ENCODE measurements around the gene AFAP1L2.
A peak's percentile ranks its signal among the peaks of the same experiment; 100 is the strongest.

The AFAP1L2 gene

DNA sequence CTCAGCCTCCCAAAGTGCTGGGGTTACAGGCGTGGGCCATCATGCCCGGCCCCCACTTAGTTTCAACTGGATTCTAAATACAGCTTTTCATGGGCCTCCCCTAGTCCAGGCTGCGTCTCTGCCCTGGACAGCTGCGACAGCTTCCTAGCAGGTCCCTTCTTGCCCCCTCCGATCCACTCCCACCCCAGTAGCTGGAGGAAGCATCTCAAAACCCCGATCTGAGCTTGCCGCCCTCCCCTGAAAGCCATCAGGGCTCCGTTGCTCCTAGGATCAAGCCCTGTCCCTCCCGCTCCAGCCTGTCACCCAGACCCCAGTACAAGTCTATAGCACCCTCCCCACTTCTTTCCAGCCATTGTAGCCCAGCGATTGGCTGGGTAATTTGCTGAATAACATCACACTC lies 100.7 kb downstream of the AFAP1L2 start:
- H3K4me3 Mint-ChIP-seq = peak overlapping the region; percentile 90
- H3K27ac Mint-ChIP-seq (ENCODE audit: low read depth) = peak overlapping the region; percentile 13
- DNase-seq (ENCODE audit: low spot score in 2 of 2) (no peak), ATAC-seq (replicated peaks; ENCODE audit: extremely low read depth, poor library complexity, severe bottlenecking) (no peak)
- H3K4me1 Mint-ChIP-seq = peaks cover 14% of the 10 kb centered on the region
- H3K9me3 Mint-ChIP-seq = no peaks in the 10 kb centered on the region
- H3K27me3 Mint-ChIP-seq = no peaks in the 10 kb centered on the region
- H3K36me3 Mint-ChIP-seq (ENCODE audit: insufficient read depth) = peaks cover 3% of the 10 kb centered on the region

DNA sequence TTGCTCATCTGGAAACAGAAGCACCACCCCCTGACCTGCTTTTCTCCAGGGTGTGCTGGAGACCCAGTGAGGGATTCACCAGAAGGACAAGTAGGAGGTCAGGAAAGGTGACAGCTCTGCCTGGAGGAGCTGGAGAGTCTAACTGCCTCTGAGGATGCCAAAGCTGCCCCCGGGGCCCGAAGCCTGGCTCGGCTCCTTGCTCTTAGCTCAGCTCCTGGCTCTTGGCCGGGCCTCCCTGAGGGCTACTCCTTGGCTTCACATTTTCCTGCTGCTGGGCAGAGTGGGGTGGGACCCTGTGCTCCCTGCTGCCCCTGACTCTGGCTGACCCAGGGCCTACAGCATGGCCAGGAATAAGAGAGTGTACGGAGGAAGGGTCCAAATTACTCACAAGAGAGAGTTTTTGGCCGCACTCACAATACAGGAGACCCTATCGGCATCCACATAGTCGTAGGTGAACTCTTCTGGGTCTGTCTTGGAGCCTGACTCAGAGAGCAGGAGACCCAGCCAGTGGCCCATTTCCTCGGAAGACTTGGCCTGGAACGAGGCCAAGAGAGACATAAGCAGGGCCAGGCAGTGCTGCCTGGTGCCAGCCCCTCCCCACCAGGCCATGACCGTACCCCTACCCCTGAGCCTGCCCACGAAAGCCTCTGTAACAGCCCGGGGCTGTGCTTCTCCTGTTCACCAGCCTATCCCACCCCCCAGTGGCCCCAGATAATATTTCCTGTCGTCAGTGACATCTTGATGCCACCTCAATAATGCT lies 102.2 kb downstream of the AFAP1L2 start:
- no peak overlapping the region for H3K4me3 Mint-ChIP-seq
- ATAC-seq (replicated peaks; ENCODE audit: extremely low read depth, poor library complexity, severe bottlenecking) = no peak

DNA sequence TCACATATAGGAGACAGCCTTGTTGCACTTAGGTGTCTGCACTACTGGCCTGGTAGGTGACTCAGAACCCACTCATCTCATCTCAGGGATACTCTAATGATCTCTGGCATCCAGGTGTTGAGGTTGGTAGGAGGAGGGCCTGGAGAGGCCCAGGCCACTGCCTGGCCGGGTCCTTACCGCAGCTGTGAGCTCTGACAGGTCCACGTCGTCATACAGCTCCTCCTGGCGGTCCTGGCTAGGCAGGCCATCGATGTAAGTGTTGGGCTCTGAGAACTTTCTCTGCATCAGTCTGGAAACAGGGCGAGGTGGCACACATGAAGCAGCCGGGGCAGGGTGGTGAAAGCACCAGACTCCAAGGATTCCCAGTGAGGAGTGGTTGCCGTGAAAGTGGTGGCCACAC lies 103.1 kb downstream of the AFAP1L2 start:
- H3K27me3 Mint-ChIP-seq = no peaks in the 10 kb centered on the region
- H3K9me3 Mint-ChIP-seq = peaks cover 2% of the 10 kb centered on the region
- no peak for DNase-seq (ENCODE audit: low spot score in 2 of 2)
- no peak overlapping the region for H3K4me3 Mint-ChIP-seq
- ATAC-seq (replicated peaks; ENCODE audit: extremely low read depth, poor library complexity, severe bottlenecking) = no peak
- H3K27ac Mint-ChIP-seq (ENCODE audit: low read depth) = no peak overlapping the region
- peaks cover 7% of the 10 kb centered on the region for H3K36me3 Mint-ChIP-seq (ENCODE audit: insufficient read depth)
- peaks cover 14% of the 10 kb centered on the region for H3K4me1 Mint-ChIP-seq

More for the DNA sequence above, 102.2 kb downstream of the AFAP1L2 start:
- Mint-ChIP-seq H3K27me3 (no peaks in the 10 kb centered on the region), H3K27ac (ENCODE audit: low read depth) (no peak overlapping the region), H3K4me1 (peaks cover 14% of the 10 kb centered on the region), H3K9me3 (no peaks in the 10 kb centered on the region), H3K36me3 (ENCODE audit: insufficient read depth) (peaks cover 7% of the 10 kb centered on the region)
- DNase-seq (ENCODE audit: low spot score in 2 of 2) = no peak

DNA sequence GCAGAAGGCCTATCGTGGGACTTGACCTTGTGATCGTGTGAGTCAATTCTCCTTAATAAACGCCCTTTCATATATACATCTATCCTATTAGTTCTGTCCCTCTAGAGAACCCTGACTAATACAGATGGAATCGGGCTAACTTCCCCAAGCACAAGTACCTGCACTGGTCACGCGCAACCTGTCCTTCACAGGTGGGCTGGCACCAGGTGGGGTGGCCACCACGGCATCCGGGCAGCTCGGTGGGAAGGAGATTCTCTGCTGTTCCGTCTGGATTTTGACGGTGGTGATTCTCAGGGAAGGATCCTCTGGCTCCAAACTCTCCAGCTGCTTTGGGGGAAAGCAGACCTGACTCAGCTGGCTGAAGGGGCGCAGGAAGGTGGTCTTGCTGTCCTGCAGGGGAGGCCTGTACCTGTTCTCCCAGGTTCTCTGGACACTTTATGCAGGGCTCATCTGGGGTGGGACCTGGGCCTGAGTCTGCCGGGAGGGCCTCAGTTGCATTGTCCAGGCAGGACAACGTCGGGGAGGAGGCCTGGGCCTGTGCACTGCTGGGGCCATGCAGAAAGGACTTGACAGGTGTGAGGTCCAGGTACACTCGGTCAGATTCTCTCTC lies 104.2 kb downstream of the AFAP1L2 start:
- no peak overlapping the region for H3K27ac Mint-ChIP-seq (ENCODE audit: low read depth)

DNA sequence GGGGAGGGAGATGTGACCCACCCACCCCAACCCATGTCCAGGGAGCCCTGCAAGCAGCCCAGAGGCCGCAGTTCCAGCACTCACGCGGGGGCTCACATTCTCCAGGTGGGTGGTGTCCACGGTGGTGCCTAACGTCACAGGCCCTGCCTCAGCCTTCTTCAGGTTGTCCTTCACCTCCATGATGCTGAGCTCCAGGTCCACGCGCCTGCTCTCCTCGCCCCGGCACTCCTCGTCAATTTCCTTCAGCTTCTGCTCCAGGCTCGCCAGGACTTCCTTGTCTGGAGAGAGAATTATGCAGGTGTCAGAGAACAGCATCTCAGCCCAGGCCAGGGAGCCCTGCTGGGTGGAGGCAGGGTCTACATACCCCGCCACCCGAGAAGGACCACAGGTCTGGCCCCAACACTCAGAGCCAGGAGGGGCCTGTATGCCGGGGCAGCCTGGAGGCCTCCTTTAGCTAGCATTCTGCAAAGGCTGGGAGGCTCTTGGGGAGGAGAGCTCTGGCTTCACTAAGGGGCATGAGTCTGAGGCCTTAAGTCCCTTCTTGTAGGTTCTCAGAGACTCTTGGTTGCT lies 107.1 kb downstream of the AFAP1L2 start:
- no peak for ATAC-seq (replicated peaks; ENCODE audit: extremely low read depth, poor library complexity, severe bottlenecking)
- Mint-ChIP-seq H3K36me3 (ENCODE audit: insufficient read depth) (peaks cover 7% of the 10 kb centered on the region), H3K4me3 (no peak overlapping the region), H3K27ac (ENCODE audit: low read depth) (no peak overlapping the region), H3K9me3 (peaks cover 9% of the 10 kb centered on the region), H3K4me1 (no peaks in the 10 kb centered on the region), H3K27me3 (no peaks in the 10 kb centered on the region)
- no peak for DNase-seq (ENCODE audit: low spot score in 2 of 2)

More for the DNA sequence above, 104.2 kb downstream of the AFAP1L2 start:
- Mint-ChIP-seq H3K4me3 (no peak overlapping the region), H3K36me3 (ENCODE audit: insufficient read depth) (peaks cover 7% of the 10 kb centered on the region), H3K4me1 (peaks cover 14% of the 10 kb centered on the region), H3K27me3 (no peaks in the 10 kb centered on the region), H3K9me3 (peaks cover 9% of the 10 kb centered on the region)
- DNase-seq (ENCODE audit: low spot score in 2 of 2) (no peak), ATAC-seq (replicated peaks; ENCODE audit: extremely low read depth, poor library complexity, severe bottlenecking) (no peak)

DNA sequence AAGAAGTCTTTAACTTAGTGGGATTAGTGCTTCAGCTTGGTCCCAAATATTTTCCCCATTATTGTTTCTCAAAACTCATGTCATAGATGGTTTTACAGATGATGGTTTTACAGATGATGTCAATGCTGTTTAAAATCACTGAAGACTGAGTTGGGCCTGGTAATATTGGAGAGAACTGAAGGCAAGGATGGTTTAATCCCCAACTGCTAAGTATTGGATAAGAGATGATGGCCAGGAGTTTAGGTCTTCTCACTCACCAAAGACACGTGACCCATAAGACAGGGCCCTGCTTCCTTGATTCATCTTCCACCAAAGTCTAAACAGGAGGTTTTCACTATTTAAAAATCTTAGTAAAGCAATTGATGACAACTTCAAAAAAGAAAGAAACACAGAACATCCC lies 108.9 kb downstream of the AFAP1L2 start:
- DNase-seq (ENCODE audit: low spot score in 2 of 2) (no peak), ATAC-seq (replicated peaks; ENCODE audit: extremely low read depth, poor library complexity, severe bottlenecking) (no peak)
- peaks cover 9% of the 10 kb centered on the region for H3K9me3 Mint-ChIP-seq
- no peaks in the 10 kb centered on the region for H3K4me1 Mint-ChIP-seq
- peaks cover 5% of the 10 kb centered on the region for H3K36me3 Mint-ChIP-seq (ENCODE audit: insufficient read depth)
- H3K4me3 Mint-ChIP-seq = no peak overlapping the region
- no peak overlapping the region for H3K27ac Mint-ChIP-seq (ENCODE audit: low read depth)
- H3K27me3 Mint-ChIP-seq = no peaks in the 10 kb centered on the region

DNA sequence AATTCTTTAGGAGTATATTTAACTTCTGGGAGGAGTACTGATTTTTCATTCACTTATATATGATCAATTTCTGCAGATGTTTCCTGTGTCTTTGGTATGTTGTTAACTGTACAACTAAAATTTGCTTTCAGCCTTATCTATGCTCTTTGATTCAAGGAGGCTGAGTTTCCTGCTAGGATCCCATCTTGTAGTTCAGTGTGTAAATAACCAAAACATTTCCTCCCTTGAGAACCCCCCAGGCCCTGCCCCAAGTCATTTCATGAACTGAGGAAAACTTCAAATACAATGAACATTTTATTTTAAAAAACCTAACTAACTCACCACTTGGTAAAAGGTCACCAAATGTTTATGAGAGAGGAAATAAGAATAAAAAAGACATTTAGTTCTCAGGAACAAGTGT lies 109.8 kb downstream of the AFAP1L2 start:
- Mint-ChIP-seq H3K36me3 (ENCODE audit: insufficient read depth) (peaks cover 3% of the 10 kb centered on the region), H3K4me1 (no peaks in the 10 kb centered on the region), H3K4me3 (no peak overlapping the region), H3K27me3 (no peaks in the 10 kb centered on the region), H3K9me3 (peaks cover 9% of the 10 kb centered on the region), H3K27ac (ENCODE audit: low read depth) (no peak overlapping the region)
- no peak for ATAC-seq (replicated peaks; ENCODE audit: extremely low read depth, poor library complexity, severe bottlenecking)
- no peak for DNase-seq (ENCODE audit: low spot score in 2 of 2)

DNA sequence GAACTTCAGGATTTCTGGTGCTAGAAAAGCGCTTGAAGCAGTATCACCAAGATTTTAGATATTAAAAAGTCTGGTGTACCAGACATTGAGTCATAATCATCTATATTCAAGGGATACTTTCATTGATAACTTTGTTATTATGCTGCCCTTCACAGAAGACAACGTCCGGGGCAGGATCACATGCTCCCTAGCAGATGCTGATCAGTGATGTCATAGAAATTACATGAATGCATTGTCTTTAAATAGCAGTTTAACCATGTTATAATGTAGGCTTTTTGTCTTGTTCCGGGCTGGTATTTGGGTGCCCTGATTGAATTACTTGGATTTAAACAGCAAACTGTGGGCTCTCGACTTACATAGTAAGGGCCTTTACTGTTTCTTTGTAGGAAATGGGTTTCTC lies 111.2 kb downstream of the AFAP1L2 start:
- Mint-ChIP-seq H3K4me3 (no peak overlapping the region), H3K4me1 (no peaks in the 10 kb centered on the region), H3K9me3 (peaks cover 9% of the 10 kb centered on the region), H3K27me3 (peaks cover 5% of the 10 kb centered on the region), H3K36me3 (ENCODE audit: insufficient read depth) (peaks cover 1% of the 10 kb centered on the region), H3K27ac (ENCODE audit: low read depth) (no peak overlapping the region)
- DNase-seq (ENCODE audit: low spot score in 2 of 2) (no peak), ATAC-seq (replicated peaks; ENCODE audit: extremely low read depth, poor library complexity, severe bottlenecking) (no peak)

DNA sequence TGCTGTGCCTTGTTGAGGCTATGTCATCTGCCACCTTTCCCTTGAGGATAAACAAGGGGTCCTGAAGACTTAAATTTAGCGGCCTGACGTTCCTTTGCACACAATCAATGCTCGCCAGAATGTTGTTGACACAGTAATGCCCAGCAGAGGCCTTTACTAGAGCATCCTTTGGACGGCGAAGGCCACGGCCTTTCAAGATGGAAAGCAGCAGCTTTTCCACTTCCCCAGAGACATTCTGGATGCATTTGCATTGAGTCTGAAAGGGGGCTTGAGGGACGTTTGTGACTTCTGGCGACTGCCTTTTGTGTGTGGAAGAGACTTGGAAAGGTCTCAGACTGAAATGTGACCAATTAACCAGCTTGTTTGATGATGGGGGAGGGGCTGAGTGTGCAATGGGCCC lies 112.8 kb downstream of the AFAP1L2 start:
- Mint-ChIP-seq H3K36me3 (ENCODE audit: insufficient read depth) (no peaks in the 10 kb centered on the region), H3K27ac (ENCODE audit: low read depth) (no peak overlapping the region)
- DNase-seq (ENCODE audit: low spot score in 2 of 2) = no peak

DNA sequence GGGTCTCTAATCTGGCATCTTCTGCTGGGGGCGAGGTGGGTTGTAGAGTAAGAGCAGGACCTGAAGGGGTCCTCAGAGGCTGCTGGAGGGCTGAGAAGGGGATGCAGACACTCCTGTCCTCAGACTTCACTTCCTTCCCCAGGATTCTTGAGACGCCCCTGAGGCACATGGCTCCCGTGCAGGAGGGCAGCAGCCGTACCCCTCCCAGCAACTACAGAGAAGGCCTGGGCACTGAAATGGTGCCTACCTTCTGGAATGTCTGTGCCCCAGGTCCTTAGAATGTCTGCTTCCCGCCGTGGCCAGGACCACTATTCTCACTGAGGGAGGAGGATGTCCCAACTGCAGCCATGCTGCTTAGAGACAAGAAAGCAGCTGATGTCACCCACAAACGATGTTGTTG lies 113.2 kb downstream of the AFAP1L2 start:
- DNase-seq (ENCODE audit: low spot score in 2 of 2) = no peak
- Mint-ChIP-seq H3K9me3 (peaks cover 6% of the 10 kb centered on the region), H3K4me1 (no peaks in the 10 kb centered on the region), H3K27me3 (peaks cover 10% of the 10 kb centered on the region), H3K36me3 (ENCODE audit: insufficient read depth) (no peaks in the 10 kb centered on the region), H3K27ac (ENCODE audit: low read depth) (no peak overlapping the region), H3K4me3 (no peak overlapping the region)
- no peak for ATAC-seq (replicated peaks; ENCODE audit: extremely low read depth, poor library complexity, severe bottlenecking)

More for the DNA sequence above, 112.8 kb downstream of the AFAP1L2 start:
- H3K4me3 Mint-ChIP-seq = no peak overlapping the region
- H3K9me3 Mint-ChIP-seq = peaks cover 9% of the 10 kb centered on the region
- peaks cover 10% of the 10 kb centered on the region for H3K27me3 Mint-ChIP-seq
- H3K4me1 Mint-ChIP-seq = no peaks in the 10 kb centered on the region
- ATAC-seq (replicated peaks; ENCODE audit: extremely low read depth, poor library complexity, severe bottlenecking) = no peak

DNA sequence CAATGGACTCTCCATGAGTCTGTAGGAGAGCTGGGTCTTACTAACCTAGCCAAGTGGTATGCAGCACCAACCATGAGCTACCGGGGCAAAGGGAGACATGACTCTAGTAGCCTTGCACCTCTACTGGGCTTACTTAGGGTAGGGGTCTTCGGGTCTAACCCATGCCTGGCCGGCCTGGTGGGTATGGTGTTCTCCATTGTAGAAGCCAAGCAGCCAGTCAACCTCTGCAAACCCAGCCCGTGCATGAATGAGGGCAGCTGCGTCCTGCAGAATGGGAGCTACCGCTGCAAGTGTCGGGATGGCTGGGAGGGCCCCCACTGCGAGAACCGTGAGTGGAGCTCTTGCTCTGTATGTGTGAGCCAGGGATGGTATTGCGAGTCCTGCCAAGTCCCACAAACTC lies 114.3 kb downstream of the AFAP1L2 start:
- Mint-ChIP-seq H3K4me1 (no peaks in the 10 kb centered on the region), H3K36me3 (ENCODE audit: insufficient read depth) (no peaks in the 10 kb centered on the region), H3K27ac (ENCODE audit: low read depth) (no peak overlapping the region), H3K4me3 (no peak overlapping the region), H3K9me3 (no peaks in the 10 kb centered on the region), H3K27me3 (peaks cover 10% of the 10 kb centered on the region)
- DNase-seq (ENCODE audit: low spot score in 2 of 2) (no peak), ATAC-seq (replicated peaks; ENCODE audit: extremely low read depth, poor library complexity, severe bottlenecking) (no peak)

DNA sequence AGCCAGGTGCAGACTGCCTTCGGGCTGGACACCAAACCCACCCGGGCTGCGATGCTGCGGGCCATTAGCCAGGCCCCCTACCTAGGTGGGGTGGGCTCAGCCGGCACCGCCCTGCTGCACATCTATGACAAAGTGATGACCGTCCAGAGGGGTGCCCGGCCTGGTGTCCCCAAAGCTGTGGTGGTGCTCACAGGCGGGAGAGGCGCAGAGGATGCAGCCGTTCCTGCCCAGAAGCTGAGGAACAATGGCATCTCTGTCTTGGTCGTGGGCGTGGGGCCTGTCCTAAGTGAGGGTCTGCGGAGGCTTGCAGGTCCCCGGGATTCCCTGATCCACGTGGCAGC lies 115.2 kb downstream of the AFAP1L2 start:
- Mint-ChIP-seq H3K4me3 (no peak overlapping the region), H3K36me3 (ENCODE audit: insufficient read depth) (no peaks in the 10 kb centered on the region), H3K27ac (ENCODE audit: low read depth) (no peak overlapping the region), H3K4me1 (no peaks in the 10 kb centered on the region), H3K9me3 (no peaks in the 10 kb centered on the region), H3K27me3 (peaks cover 10% of the 10 kb centered on the region)
- ATAC-seq (replicated peaks; ENCODE audit: extremely low read depth, poor library complexity, severe bottlenecking) = no peak
- no peak for DNase-seq (ENCODE audit: low spot score in 2 of 2)

DNA sequence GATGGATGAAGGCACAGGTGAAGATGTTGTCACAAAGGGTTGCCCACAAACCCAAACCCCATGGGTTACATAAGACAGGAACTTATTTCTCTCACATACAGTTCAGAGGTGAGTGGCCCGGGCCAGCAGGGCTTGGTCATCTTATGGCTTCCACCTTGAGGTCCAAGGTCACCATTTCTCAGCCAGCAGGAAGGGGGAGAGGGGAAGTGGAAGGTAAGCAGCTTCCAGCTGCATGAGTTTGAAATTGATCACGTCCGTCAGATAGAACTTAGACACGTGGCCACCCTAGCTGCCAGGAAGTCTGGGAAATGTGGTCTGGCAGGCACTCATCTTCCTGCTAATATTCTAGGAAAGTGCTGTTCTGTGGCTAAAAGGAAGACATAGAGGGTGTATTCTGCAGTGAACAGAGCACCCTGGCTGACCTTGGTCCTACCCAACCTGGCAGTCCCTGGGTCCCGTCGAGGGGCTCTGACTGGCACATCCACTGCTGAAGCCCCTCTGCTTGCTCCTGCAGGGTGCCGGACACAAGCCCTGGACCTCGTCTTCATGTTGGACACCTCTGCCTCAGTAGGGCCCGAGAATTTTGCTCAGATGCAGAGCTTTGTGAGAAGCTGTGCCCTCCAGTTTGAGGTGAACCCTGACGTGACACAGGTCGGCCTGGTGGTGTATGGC lies 115.7 kb downstream of the AFAP1L2 start:
- no peak overlapping the region for H3K4me3 Mint-ChIP-seq
- DNase-seq (ENCODE audit: low spot score in 2 of 2) (no peak), ATAC-seq (replicated peaks; ENCODE audit: extremely low read depth, poor library complexity, severe bottlenecking) (no peak)
- H3K9me3 Mint-ChIP-seq = no peaks in the 10 kb centered on the region
- no peaks in the 10 kb centered on the region for H3K36me3 Mint-ChIP-seq (ENCODE audit: insufficient read depth)
- H3K27me3 Mint-ChIP-seq = peaks cover 10% of the 10 kb centered on the region
- H3K4me1 Mint-ChIP-seq = no peaks in the 10 kb centered on the region
- H3K27ac Mint-ChIP-seq (ENCODE audit: low read depth) = no peak overlapping the region

Measured in central memory CD8-positive, alpha-beta T cell (primary cell).